Keratinocyte (primary cell): ENCODE data around the gene CKMT1B.
"Not testable (repeated sequence)": the region's sequence is repeated elsewhere in the genome, so short reads cannot be mapped to it uniquely, and the experiment has no call there.

Source experiments
- CTCF ChIP-seq, 3 experiments: IDR thresholded peaks in 1 of 3; conservative IDR thresholded peaks in 1 of 3; optimal IDR thresholded peaks in 1 of 3; 2 replicates in 2 of 3; 3 replicates in 1 of 3; pipeline versions ENCODE3 to v1.5.1; 2011; ENCODE audit warnings: low read length in 3 of 3, mild to moderate bottlenecking in 3 of 3, moderate library complexity in 2 of 3, control low read depth in 1 of 3, inconsistent platforms in 1 of 3; ENCODE audit not compliant: insufficient read depth in 2 of 3; ENCODE audit errors: extremely low read depth in 1 of 3
- EZH2 ChIP-seq: IDR thresholded peaks from one replicate; pipeline ENCODE4 v1.6.1; 2012; ENCODE audit warnings: inconsistent platforms, mild to moderate bottlenecking, low read length, moderate library complexity

- not testable (repeated sequence) for TF ChIP-seq CTCF (optimal IDR thresholded peaks at IDR 0.05 in 1 of 3, IDR thresholded peaks at IDR 0.05 in 1 of 3, conservative IDR thresholded peaks at IDR 0.05 in 1 of 3; ENCODE audit: extremely low read depth in 1 of 3, insufficient read depth in 2 of 3, low read length in 3 of 3); EZH2
Measured at GRCh38 chr15:43600200-43600599, 6.4 kb downstream of the CKMT1B start.
